Vagina (tissue), 2 donors: ENCODE measurements around the gene MPC1L.

ENCODE experiments used
- POLR2A ChIP-seq, 2 donors: fragments of 450-650 bp; IDR thresholded peaks; one replicate each; pipeline ENCODE4 v1.6.1; 2017; ENCODE audit warnings: antibody characterized with exemption in 2 of 2, mild to moderate bottlenecking in 2 of 2, moderate library complexity in 2 of 2
- POLR2AphosphoS5 ChIP-seq, 2 donors: sonication (generic); formaldehyde crosslinking; IDR thresholded peaks; one replicate each; pipeline ENCODE4 v1.9.0; 2017; ENCODE audit warnings: antibody characterized with exemption in 2 of 2, mild to moderate bottlenecking in 2 of 2, low read depth in 1 of 2; ENCODE audit not compliant: insufficient read depth in 1 of 2
- TF ChIP-seq, protein P1 (sequence below), 3 experiments: fragments of 450-650 bp in 2 of 3; fragments of 200-600 bp in 1 of 3; sonication (generic) in 1 of 3; IDR thresholded peaks; one replicate each; pipeline ENCODE4 v1.5.1; 2017 to 2019; ENCODE audit warnings: antibody characterized with exemption in 3 of 3, mild to moderate bottlenecking in 2 of 3, moderate library complexity in 2 of 3

DNA sequence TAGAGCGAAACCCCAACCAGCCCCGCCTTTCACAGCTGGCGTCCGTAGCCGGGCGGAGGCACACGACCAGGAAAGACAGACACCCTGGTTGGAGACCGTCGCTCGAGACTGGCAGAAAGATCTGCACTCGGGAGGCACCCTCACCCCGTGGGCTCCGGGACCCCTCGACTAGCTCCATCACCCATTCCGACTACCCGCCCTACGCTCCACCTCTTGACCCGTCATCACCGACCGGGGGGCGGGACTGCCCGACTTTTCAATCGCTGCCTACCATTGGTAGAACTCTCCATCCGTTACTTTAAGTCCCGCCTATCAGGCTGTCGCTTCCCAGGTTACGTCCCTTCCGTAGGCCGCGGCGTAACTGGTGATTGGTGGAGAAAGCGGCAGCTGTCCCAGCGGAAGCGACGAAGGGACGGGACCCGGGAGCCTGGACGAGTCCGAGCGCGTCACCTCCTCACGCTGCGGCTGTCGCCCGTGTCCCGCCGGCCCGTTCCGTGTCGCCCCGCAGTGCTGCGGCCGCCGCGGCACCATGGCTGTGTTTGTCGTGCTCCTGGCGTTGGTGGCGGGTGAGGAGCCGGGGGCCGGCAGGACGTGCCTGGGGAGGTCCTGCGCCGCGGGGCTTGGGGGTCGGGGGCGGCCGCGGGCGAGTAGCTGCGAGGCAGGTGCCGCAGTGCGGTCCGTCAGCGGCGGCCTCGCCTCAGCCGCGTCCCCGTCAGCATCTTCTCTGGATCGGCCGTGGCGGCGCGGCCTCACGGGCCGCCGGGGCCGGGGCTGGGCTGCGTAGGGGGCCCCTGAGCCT lies 42.5 kb upstream of the MPC1L start, which contains the start of gene ATP6AP2:
- TF ChIP-seq, protein P1, sequence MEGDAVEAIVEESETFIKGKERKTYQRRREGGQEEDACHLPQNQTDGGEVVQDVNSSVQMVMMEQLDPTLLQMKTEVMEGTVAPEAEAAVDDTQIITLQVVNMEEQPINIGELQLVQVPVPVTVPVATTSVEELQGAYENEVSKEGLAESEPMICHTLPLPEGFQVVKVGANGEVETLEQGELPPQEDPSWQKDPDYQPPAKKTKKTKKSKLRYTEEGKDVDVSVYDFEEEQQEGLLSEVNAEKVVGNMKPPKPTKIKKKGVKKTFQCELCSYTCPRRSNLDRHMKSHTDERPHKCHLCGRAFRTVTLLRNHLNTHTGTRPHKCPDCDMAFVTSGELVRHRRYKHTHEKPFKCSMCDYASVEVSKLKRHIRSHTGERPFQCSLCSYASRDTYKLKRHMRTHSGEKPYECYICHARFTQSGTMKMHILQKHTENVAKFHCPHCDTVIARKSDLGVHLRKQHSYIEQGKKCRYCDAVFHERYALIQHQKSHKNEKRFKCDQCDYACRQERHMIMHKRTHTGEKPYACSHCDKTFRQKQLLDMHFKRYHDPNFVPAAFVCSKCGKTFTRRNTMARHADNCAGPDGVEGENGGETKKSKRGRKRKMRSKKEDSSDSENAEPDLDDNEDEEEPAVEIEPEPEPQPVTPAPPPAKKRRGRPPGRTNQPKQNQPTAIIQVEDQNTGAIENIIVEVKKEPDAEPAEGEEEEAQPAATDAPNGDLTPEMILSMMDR (IDR thresholded peaks at IDR 0.05) = no peak
- peak in 1 of 2 donors; percentile 52 for TF ChIP-seq POLR2A (IDR thresholded peaks at IDR 0.05)
- peak; percentile 68 to 86 for TF ChIP-seq POLR2AphosphoS5 (IDR thresholded peaks at IDR 0.05; ENCODE audit: insufficient read depth in 1 of 2, low read depth in 1 of 2)
